Aorta (tissue), 5 donors: ENCODE measurements around the gene STAP2. TPM values are rescaled to one million over a fixed set of nuclear protein-coding genes. Genes with fewer than 3 reads are reported as not detected.
"Not testable (repeated sequence)": the region's sequence is repeated elsewhere in the genome, so short reads cannot be mapped to it uniquely, and the experiment has no call there.

ENCODE experiments used
- ATAC-seq: fragments of 200-7000 bp; cut with Tn5 transposase; one replicate; pipeline ENCODE4 v1.9.1; 2022; ENCODE audit warnings: moderate library complexity; ENCODE audit not compliant: low FRiP score
- DNase-seq, 2 donors: peaks; one replicate each; pipeline ENCODE4 v3.0.0-alpha.2; 2020
- H3K27ac ChIP-seq, 2 donors: one replicate each; pipeline ENCODE4 v1.5.1; 2013; ENCODE audit warnings: low read length in 2 of 2, mild to moderate bottlenecking in 2 of 2, moderate library complexity in 2 of 2, control low read depth in 1 of 2, inconsistent platforms in 1 of 2, low read depth in 1 of 2
- H3K27me3 ChIP-seq, 2 donors: one replicate each; pipeline ENCODE4 v1.6.1; 2013; ENCODE audit warnings: control low read depth in 1 of 2, low read length in 1 of 2, mild to moderate bottlenecking in 1 of 2, moderate library complexity in 1 of 2; ENCODE audit not compliant: insufficient read depth in 2 of 2, control insufficient read depth in 1 of 2
- H3K36me3 ChIP-seq, 2 donors: one replicate each; pipeline ENCODE4 v1.6.1; 2013; ENCODE audit warnings: control low read depth in 1 of 2, low read length in 1 of 2, mild to moderate bottlenecking in 1 of 2; ENCODE audit not compliant: insufficient read depth in 2 of 2, control insufficient read depth in 1 of 2
- H3K4me1 ChIP-seq, 2 donors: one replicate each; pipeline ENCODE4 v1.6.1; 2013; ENCODE audit warnings: low read length in 2 of 2, control low read depth in 1 of 2, mild to moderate bottlenecking in 1 of 2, moderate library complexity in 1 of 2; ENCODE audit not compliant: insufficient read depth in 2 of 2, control insufficient read depth in 1 of 2
- H3K4me3 ChIP-seq, 2 donors: one replicate each; pipeline ENCODE4 v1.5.1; 2013; ENCODE audit warnings: low read length in 2 of 2, control low read depth in 1 of 2, mild to moderate bottlenecking in 1 of 2
- H3K9me3 ChIP-seq: one replicate; pipeline ENCODE4 v1.6.1; 2013; ENCODE audit warnings: mild to moderate bottlenecking, low read length; ENCODE audit not compliant: control insufficient read depth
- WGBS, 2 donors: extraction: QIAGEN DNeasy Blood & Tissue Kit; methylation state at CpG; one replicate each; pipeline ENCODE4 v1.1.7; 2013; 5-methylcytosine and 5-hydroxymethylcytosine counted together
- intact Hi-C, 2 donors: fragments of 100-400 bp; cut with DNase I; formaldehyde crosslinking; loops; one replicate each; pipeline versions ENCODE4 v1.14.2 to v1.15.0; 2022
- polyA plus RNA-seq, 2 donors: library from polyadenylated mRNA; stranded (reverse); fragments of 200-250 nt; gene quantifications; one replicate each; pipeline ENCODE4 v1.2.3, GENCODE V29; 2013
- total RNA-seq, 2 donors: library from RNA; stranded (reverse); fragmentation: NEBNext Ultra II Directional; extraction: Animal tissue kit (Norgen Biotek cat#: 25700); gene quantifications; one replicate each; pipeline ENCODE4 v1.2.1, GENCODE V29; 2021
- donor health status: healthy with polysubstance abuse.
- donor health status: Bipolar disorder and iron deficiency.
- donor health status: DM: no; HTN: no; CAD: no.
- donor health status: DM: no; HTN: no; CAD: no.
- donor health status: DM: yes; HTN: yes; CAD: no.

The STAP2 gene
- total and polyA plus RNA-seq, 4 donors: 0.13 to 27.8 (median 2.1) TPM

GRCh38 chr19:4350726-4351125 lies 12.1 kb upstream of the STAP2 start:
- Histone ChIP-seq H3K4me3 (no peak overlapping the region), H3K4me1 (no peaks in the 10 kb centered on the region), H3K27me3 (no peaks in the 10 kb centered on the region), H3K9me3 (no peaks in the 10 kb centered on the region), H3K36me3 (no peaks in the 10 kb centered on the region), H3K27ac (no peak overlapping the region)
- intact Hi-C loops: no loop called here
- no peak for DNase-seq
- ATAC-seq: no peak
- WGBS, 2 donors: 95 to 96% methylated on average over 9 of the region's 9 CpGs

DNA sequence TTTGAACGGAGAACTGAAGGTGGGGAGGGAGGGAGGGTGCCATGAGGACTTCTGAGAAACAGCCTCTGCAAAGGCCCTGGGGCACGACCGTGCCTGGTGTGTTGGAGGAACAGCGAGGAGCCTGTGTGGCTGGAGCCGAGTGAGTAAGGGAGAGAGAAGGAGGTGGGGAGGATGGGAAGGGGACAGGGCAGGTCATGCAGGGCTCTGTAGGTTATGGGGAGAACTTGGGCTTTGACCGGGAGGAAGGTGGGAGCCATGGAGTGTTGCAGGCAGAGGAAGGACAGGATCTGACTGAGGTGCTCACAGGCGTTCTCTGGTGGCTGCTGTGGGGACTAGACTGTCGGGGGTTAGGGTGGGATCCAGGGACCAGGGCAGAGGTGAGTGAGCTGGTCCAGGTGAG lies 11.5 kb upstream of the STAP2 start:
- intact Hi-C loops: no loop called here

GRCh38 chr19:4349225-4349624 lies 10.6 kb upstream of the STAP2 start:
- H3K9me3 ChIP-seq, intact Hi-C loops, H3K27me3 ChIP-seq, H3K36me3 ChIP-seq, H3K4me1 ChIP-seq, H3K4me3 ChIP-seq, H3K27ac ChIP-seq, ATAC-seq, DNase-seq: not testable (repeated sequence)
- WGBS, 2 donors: 94 to 96% methylated on average over 16 of the region's 16 CpGs

More for the DNA sequence above, 11.5 kb upstream of the STAP2 start:
- Histone ChIP-seq H3K27me3 (no peaks in the 10 kb centered on the region), H3K4me1 (no peaks in the 10 kb centered on the region), H3K9me3 (no peaks in the 10 kb centered on the region), H3K36me3 (no peaks in the 10 kb centered on the region), H3K27ac (no peak overlapping the region), H3K4me3 (no peak overlapping the region)
- WGBS, 2 donors: 86 to 89% methylated on average over 8 of the region's 8 CpGs
- DNase-seq: no peak
- no peak for ATAC-seq

- no peak overlapping the region for H3K27ac ChIP-seq
- WGBS, 2 donors: 85 to 90% methylated on average over 6 of the region's 6 CpGs
- H3K36me3 ChIP-seq: no peaks in the 10 kb centered on the region
- intact Hi-C loops: no loop called here
- no peaks in the 10 kb centered on the region for H3K4me1 ChIP-seq
- ATAC-seq (no peak), DNase-seq (no peak)
- H3K27me3 ChIP-seq: no peaks in the 10 kb centered on the region
- H3K4me3 ChIP-seq: no peak overlapping the region
- no peaks in the 10 kb centered on the region for H3K9me3 ChIP-seq
These were observed 8.9 kb upstream of the STAP2 start for GRCh38 chr19:4347521-4347920.

DNA sequence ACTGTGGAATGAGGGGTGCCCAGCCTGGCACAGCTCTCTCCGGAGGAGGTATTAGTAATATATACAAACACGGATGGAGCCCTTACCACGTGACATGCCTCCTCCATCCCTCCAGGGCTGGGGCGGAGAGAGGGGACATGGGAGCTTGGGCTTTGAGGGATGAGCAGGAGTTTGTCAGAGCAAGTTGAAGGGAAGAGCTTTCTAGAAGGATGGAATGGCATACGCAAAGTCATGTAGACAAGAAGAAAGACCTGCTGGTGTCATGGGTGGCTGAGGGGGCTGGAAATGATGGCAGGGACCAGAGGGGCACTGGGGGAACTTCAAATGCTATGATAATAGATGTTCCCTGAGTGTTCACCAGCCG lies 7.4 kb upstream of the STAP2 start:
- Histone ChIP-seq H3K9me3 (no peaks in the 10 kb centered on the region), H3K27ac (no peak overlapping the region), H3K4me1 (peaks cover 0 to 2% of the 10 kb centered on the region in 2 donors), H3K27me3 (no peaks in the 10 kb centered on the region), H3K36me3 (no peaks in the 10 kb centered on the region), H3K4me3 (no peak overlapping the region)
- ATAC-seq: no peak
- DNase-seq: no peak
- intact Hi-C loops: no loop called here
- WGBS, 2 donors: 96 to 98% methylated on average over 6 of the region's 6 CpGs

GRCh38 chr19:4345342-4346019 lies 6.9 kb upstream of the STAP2 start:
- no peaks in the 10 kb centered on the region for H3K9me3 ChIP-seq
- WGBS, 2 donors: 86 to 88% methylated on average over 15 of the region's 15 CpGs
- H3K36me3 ChIP-seq: no peaks in the 10 kb centered on the region
- no peak overlapping the region for H3K27ac ChIP-seq
- H3K4me1 ChIP-seq: peaks cover 0 to 2% of the 10 kb centered on the region in 2 donors
- no peak for DNase-seq
- no peak overlapping the region for H3K4me3 ChIP-seq
- intact Hi-C loops: no loop called here
- H3K27me3 ChIP-seq: no peaks in the 10 kb centered on the region
- no peak for ATAC-seq

DNA sequence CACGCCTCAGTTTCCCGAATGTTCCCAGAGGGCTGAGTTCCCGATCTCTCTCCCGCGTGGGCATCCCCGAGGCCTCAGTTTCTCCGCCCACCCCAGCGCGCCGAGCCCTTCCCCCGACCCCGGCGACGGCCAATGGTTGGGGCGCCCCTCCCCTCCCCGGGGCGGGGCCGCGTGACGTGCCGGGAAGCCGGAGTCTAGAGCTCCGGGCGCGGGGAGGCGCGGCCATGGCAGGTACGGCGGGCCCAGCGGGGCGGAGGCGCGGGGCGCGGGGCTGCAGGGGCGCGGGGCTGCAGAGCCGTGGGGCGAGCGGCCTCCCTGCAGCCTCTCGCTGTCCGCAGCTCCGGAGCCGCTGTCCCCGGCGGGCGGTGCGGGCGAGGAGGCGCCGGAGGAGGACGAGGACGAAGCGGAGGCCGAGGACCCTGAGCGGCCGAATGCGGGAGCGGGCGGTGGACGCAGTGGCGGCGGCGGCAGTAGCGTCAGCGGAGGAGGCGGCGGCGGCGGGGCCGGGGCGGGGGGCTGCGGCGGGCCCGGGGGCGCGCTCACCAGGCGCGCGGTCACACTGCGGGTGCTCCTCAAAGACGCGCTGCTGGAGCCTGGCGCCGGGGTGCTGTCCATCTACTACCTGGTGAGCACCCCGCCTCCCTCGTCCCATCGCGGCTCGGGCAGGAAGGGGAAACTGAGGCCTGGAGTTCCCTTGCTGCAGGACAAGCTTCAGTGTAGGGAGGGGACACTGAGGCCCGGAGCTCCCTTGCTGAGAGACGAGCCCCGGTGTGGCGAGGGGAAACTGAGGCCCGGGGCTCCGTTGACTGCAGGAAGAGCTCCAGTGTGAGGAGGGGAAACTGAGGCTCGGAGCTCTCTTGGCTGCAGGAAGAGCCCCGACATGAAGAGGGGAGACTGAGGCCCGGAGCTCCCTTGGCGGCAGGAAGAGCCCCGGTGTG lies 5.0 kb upstream of the STAP2 start, which contains the start of gene MPND:
MPND (plus strand) TSS at position 193 of the 938 bp plus-strand sequence; CDS start at position 225, 32 bp downstream.
- ATAC-seq (peak; percentile 94), DNase-seq (peak; percentile 95 to 98)
- WGBS, 2 donors: 4 to 5% methylated on average over 78 to 101 of the region's 101 CpGs
- Histone ChIP-seq H3K4me1 (peaks cover 0 to 2% of the 10 kb centered on the region in 2 donors), H3K9me3 (no peaks in the 10 kb centered on the region), H3K36me3 (no peaks in the 10 kb centered on the region), H3K27ac (peak within 1 kb of the TSS; percentile 14 to 54), H3K4me3 (peak within 1 kb of the TSS; percentile 57 to 71), H3K27me3 (no peaks in the 10 kb centered on the region)
- intact Hi-C loops: loop anchor here (2.0 to 5.0 kb wide), 3 partner anchors 31 to 97 kb away; partner anchors contain the start of genes CHAF1A (in 1 of the 2), SH3GL1 (in 1 of the 2) and YJU2 (in 1 of the 2)

GRCh38 chr19:4342615-4343369 lies 4.2 kb upstream of the STAP2 start:
- WGBS, 2 donors: 0% methylated on average over 39 of the region's 39 CpGs
- no peaks in the 10 kb centered on the region for H3K9me3 ChIP-seq
- intact Hi-C loops: loop anchor here (1.0 to 5.0 kb wide), 4 partner anchors 32 to 96 kb away; partner anchors contain the start of genes SH3GL1 (in 2 of the 2), CHAF1A (in 1 of the 2) and YJU2 (in 1 of the 2)

More at GRCh38 chr19:4342615-4343369, 4.2 kb upstream of the STAP2 start:
- Histone ChIP-seq H3K27me3 (no peaks in the 10 kb centered on the region), H3K36me3 (no peaks in the 10 kb centered on the region), H3K27ac (peak overlapping the region in 1 of 2 donors; percentile 54), H3K4me1 (peaks cover 0 to 2% of the 10 kb centered on the region in 2 donors), H3K4me3 (peak overlapping the region; percentile 57 to 71)
- DNase-seq (peak; percentile 96 to 98), ATAC-seq (peak; percentile 97)
